SK-N-MC (cell line): ENCODE results near the gene UNKL.

Experiments
- DNase-seq: peaks from one replicate; pipeline ENCODE4 v3.0.0-alpha.2; 2011; ENCODE audit warnings: low read depth, low spot score
- H3K27ac ChIP-seq: fragments of 200-600 bp; sonication (generic); 2 replicates; pipeline ENCODE4 v1.5.1; 2016; ENCODE audit warnings: mixed run types
- H3K36me3 ChIP-seq: fragments of 200-600 bp; sonication (generic); 2 replicates; pipeline ENCODE4 v1.6.1; 2017; ENCODE audit warnings: antibody characterized with exemption, low read length, mixed read lengths; ENCODE audit not compliant: insufficient read depth
- H3K4me3 ChIP-seq: fragments of 200-600 bp; sonication (generic); 2 replicates; pipeline ENCODE4 v1.5.1; 2016
- H3K9ac ChIP-seq: fragments of 200-600 bp; sonication (generic); 2 replicates; pipeline ENCODE4 v1.8.0; 2017; ENCODE audit warnings: mixed run types, mixed read lengths; ENCODE audit not compliant: insufficient read length
- H3K9me3 ChIP-seq: fragments of 200-600 bp; sonication (generic); 2 replicates; pipeline ENCODE4 v1.6.1; 2017; ENCODE audit warnings: low read depth, mild to moderate bottlenecking, antibody characterized with exemption, low read length, moderate library complexity, mixed read lengths
- EZH2 ChIP-seq: fragments of 200-600 bp; sonication (generic); IDR thresholded peaks from one replicate; pipeline ENCODE4 v1.6.1; 2017; ENCODE audit warnings: antibody characterized with exemption
- FOXP2 ChIP-seq: optimal IDR thresholded peaks from 2 replicates; pipeline ENCODE3; 2011; ENCODE audit warnings: mild to moderate bottlenecking, moderate library complexity; ENCODE audit not compliant: insufficient read depth; ENCODE audit errors: extremely low read length, control extremely low read depth
- POLR2AphosphoS5 ChIP-seq: IDR thresholded peaks from 2 replicates; pipeline ENCODE4 v1.6.1; 2012; ENCODE audit warnings: mild to moderate bottlenecking, low read depth, low read length, borderline replicate concordance

UNKL gene

DNA sequence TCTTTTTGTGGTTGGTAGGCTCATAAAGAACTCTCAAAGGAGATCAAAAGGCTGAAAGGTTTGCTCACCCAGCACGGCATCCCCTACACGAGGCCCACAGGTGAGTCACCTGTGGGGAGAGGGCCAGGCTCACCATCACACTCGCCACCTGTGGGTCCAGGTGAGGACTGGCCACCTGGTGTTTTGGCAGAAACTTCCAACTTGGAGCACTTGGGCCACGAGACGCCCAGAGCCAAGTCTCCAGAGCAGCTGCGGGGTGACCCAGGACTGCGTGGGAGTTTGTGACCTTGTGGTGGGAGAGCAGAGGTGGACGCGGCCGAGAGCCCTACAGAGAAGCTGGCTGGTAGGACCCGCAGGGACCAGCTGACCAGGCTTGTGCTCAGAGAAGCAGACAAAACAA lies 51.7 kb downstream of the UNKL start:
- TF ChIP-seq EZH2 (no peak), POLR2AphosphoS5 (no peak), FOXP2 (no peak)
- H3K36me3 ChIP-seq, result peaks cover 39% of the 10 kb centered on the region; the same call in 1 of the 2 replicates
- H3K9ac ChIP-seq, result no peak overlapping the region
- H3K27ac ChIP-seq, result no peak overlapping the region
- no peak for DNase-seq
- no peak overlapping the region for H3K4me3 ChIP-seq
- no peaks in the 10 kb centered on the region for H3K9me3 ChIP-seq

DNA sequence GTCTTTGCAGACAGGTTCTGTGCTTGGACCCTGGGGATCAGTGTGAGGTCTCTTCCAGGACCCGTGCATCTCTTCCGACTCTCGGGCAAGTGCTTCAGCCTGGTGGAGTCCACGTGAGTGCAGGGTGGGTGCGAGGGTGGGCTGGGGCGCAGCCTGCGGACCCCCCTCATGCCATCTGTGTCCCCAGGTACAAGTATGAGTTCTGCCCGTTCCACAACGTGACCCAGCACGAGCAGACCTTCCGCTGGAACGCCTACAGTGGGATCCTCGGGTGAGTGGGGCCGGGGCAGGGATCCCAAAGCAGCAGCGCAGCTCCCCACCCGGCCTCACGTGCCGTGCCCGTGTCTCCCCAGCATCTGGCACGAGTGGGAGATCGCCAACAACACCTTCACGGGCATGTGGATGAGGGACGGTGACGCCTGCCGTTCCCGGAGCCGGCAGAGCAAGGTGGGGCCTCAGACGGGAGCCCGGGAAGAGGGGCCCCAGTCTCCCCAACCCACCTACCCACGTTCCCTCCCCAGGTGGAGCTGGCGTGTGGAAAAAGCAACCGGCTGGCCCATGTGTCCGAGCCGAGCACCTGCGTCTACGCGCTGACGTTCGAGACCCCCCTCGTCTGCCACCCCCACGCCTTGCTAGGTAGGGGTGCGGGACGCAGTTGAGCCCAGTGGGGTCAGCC lies 52.7 kb downstream of the UNKL start:
- H3K36me3 ChIP-seq, result peaks cover 39% of the 10 kb centered on the region; the same call in 1 of the 2 replicates
- H3K9me3 ChIP-seq, result no peaks in the 10 kb centered on the region
- no peak overlapping the region for H3K27ac ChIP-seq
- no peak for DNase-seq
- H3K9ac ChIP-seq, result no peak overlapping the region
- H3K4me3 ChIP-seq, result no peak overlapping the region
- TF ChIP-seq EZH2 (no peak), FOXP2 (no peak), POLR2AphosphoS5 (no peak)

DNA sequence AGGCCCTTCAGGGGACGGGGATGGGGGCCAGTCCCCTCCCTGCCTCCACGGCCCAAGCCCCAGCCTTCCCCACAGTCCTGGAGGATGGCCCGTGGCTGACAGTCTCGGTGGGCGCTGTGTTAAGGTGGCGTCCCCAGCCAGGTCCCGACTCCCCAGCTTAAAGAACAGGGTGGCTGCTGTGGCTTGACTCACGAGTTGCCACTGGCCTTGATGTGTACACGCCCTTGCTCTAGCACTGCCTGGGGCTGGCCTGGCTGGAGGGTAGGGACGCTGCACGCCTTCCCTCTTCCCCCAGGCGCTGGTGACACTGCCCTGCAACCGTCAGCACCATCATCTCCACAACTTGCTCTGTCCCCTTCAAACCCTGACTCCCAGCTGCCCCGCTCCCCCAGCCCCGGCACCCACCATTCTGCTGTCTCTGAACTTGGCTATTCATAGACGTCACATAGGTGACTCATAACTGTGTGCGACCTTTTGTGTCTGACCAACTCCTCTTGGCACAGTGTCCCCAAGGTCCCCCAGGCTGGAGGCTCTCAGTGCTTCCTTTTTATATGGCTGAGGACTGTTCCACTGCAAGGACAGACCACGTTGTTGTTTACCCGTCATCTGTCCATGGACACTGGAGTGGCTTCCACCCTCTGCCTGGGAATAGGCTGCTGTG lies 56.5 kb downstream of the UNKL start:
- 0 out of 2 replicates have a peak overlapping the region, but pooled peaks have one; percentile 16 for H3K27ac ChIP-seq
- H3K36me3 ChIP-seq, result peaks cover 11% of the 10 kb centered on the region; the same call in 1 of the 2 replicates
- no peak for TF ChIP-seq POLR2AphosphoS5
- TF ChIP-seq FOXP2, result no peak
- TF ChIP-seq EZH2, result no peak
- no peak for DNase-seq
- H3K4me3 ChIP-seq, result no peak overlapping the region
- no peaks in the 10 kb centered on the region for H3K9me3 ChIP-seq
- no peak overlapping the region for H3K9ac ChIP-seq

DNA sequence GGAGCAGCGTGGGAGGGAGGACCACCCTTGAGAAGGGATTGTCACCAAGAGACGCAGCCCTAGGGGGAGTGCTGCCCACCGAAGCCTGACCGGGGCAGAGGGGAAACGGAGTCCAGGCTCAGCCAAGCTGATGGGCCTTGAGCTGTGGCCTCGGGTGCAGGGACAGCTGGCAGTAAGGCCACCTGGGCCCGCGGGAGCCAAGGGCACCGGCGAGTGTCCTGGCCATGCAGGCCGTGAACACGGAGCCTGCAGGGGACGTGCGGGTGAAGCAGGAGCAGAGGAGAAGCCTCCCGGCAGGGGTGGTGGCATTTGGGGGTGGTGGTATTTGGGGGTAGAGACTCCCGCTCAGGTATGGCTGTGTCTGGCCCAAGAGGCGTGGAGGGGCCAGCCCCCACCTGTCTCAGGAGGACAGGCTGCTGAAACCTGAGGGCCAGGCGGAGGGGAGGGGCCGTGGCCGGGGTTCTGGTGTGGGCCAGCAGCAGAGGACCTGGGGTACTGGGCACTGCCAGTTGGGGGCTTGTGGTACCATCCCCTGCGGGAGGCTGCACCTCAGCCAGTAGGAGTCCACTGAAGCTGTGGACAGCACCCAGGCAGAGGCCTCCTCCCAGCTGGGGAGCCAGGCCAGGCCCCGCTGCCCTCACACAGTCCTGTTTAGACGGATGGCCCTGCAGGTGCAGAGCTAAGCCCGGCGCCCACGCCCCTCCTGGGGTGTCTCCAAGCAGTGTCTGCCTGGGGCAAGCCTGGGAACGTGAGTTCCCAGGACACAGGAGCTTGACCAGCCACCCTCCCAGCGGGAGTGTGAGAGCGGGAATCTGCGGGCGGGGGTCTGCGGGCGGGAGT lies 58.2 kb downstream of the UNKL start:
- no peak overlapping the region for H3K9ac ChIP-seq
- no peak for TF ChIP-seq EZH2
- TF ChIP-seq POLR2AphosphoS5, result no peak
- no peak for TF ChIP-seq FOXP2

DNA sequence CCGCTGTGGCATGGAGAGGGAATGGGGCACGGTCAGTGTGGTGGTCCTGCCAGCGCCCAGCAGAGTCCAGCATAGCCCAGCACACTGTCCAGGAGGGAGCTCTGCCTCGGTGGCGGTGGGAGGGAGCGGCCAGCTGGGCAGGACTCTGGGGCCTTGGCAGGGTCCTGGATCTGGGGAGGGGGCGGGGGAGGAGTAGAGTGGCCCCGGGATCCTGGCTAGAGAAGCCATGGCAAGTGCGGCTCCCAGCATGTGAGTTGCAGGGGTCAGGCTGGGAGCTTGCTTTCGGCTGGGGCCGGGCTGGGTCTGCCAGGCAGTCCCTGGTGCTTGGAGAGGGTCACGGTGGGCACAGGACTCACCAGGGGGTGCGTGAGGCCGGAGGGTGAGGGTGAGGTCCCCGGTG lies 58.9 kb downstream of the UNKL start:
- no peak for TF ChIP-seq EZH2
- no peak for TF ChIP-seq POLR2AphosphoS5
- TF ChIP-seq FOXP2, result no peak
- DNase-seq, result no peak
- Histone ChIP-seq H3K27ac (no peak overlapping the region), H3K9me3 (no peaks in the 10 kb centered on the region), H3K4me3 (no peak overlapping the region), H3K36me3 (peaks cover under 1% of the 10 kb centered on the region; the same call in 1 of the 2 replicates), H3K9ac (no peak overlapping the region)

More for the DNA sequence above, 58.2 kb downstream of the UNKL start:
- Histone ChIP-seq H3K9me3 (no peaks in the 10 kb centered on the region), H3K36me3 (peaks cover 3% of the 10 kb centered on the region; the same call in 1 of the 2 replicates), H3K4me3 (no peak overlapping the region), H3K27ac (no peak overlapping the region)
- DNase-seq, result no peak

DNA sequence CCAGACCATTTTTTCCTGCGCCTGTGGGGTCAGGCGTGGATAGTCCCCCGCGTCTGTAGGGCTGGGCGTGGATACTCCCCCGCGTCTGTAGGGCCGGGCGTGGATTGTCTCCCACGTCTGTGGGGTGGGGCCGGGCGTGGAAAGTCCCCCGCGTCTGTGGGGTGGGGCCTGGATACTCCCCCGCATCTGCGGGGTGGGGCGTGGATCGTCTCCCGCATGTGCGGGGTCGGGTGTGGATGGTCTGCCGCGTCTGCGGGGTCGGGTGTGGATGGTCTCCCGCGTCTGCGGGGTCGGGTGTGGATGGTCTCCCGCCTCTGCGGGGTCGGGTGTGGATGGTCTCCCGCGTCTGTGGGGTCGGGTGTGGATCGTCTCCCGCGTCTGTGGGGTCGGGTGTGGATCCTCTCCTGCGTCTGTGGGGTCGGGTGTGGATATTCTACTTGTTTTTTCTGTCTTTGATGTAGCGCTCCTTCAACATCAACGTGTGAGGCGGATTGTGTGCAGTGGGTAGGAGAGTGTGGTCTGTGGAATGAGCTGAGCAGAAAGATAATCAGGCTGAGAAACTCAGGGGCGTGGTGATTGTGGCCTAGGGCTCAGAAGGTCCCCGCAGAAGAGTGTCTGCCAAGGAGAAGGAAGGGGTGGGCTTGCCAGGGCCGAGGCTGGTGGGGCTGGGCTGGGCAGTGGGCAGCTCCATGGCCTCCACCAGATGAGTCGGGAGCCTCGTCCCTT lies 59.5 kb downstream of the UNKL start:
- no peaks in the 10 kb centered on the region for H3K36me3 ChIP-seq
- no peak for DNase-seq
- H3K9ac ChIP-seq, result no peak overlapping the region
- TF ChIP-seq EZH2 (no peak), FOXP2 (no peak), POLR2AphosphoS5 (no peak)
- no peak overlapping the region for H3K4me3 ChIP-seq
- no peak overlapping the region for H3K27ac ChIP-seq
- H3K9me3 ChIP-seq, result no peaks in the 10 kb centered on the region

DNA sequence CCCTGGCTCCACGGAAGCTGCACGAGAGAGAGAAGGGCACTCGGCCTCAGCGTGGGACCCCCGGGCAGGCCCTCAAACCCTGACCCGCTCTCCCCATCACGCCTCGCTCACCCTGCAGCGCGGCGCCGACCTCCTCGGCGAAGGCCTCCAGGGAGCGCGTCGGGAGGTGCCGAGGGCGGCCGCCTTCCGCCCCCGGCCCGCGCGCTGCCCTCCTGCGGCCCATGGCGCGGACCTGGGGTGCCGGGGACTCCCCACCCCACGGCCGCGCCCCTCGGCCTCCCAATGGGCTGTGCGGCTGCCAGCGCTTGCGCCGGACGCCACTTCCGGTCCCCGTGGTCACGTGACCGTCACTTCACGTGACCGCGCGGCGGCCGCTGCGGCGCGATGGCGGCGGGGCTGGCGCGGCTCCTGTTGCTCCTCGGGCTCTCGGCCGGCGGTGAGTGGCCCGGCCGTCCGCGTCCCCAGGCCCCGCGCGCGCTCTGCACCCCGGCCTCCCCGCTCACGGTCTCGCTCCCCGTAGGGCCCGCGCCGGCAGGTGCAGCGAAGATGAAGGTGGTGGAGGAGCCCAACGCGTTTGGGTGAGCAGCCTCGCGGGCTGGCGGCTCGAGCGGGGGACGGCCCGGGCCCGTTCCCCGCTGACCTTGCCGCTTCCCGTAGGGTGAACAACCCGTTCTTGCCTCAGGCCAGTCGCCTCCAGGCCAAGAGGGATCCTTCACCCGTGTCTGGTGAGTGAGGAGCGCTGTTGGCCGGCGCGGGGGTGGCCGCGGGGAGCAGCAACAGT lies 62.7 kb downstream of the UNKL start, which contains the start of the genes GNPTG and TSR3:
Gene GNPTG, plus strand, starts transcription at position 350 of the 781 bp plus-strand sequence. Its CDS starts 35 bp downstream, at position 385.
Gene TSR3, minus strand, starts transcription at position 297 of the 781 bp plus-strand sequence. Its CDS starts 74 bp downstream, at position 223.
- peak within 1 kb of the TSS; percentile 98 for H3K4me3 ChIP-seq
- H3K9ac ChIP-seq, result peak within 1 kb of the TSS; percentile 83
- no peaks in the 10 kb centered on the region for H3K36me3 ChIP-seq
- no peak for DNase-seq
- no peaks in the 10 kb centered on the region for H3K9me3 ChIP-seq
- TF ChIP-seq POLR2AphosphoS5, result peak; percentile 67
- TF ChIP-seq EZH2, result no peak
- no peak for TF ChIP-seq FOXP2
- H3K27ac ChIP-seq, result no peak within 1 kb of the TSS
